Kidney (tissue), 14 donors: ENCODE measurements around the gene FIGNL2. TPM values are rescaled to one million over a fixed set of nuclear protein-coding genes. Genes with fewer than 3 reads are reported as not detected.

Experiments
- DNase-seq, 5 donors: peaks; one replicate each; pipeline ENCODE4 v3.0.0-alpha.2; 2013 to 2020
- FAIRE-seq: peaks from 2 replicates; lab custom pipeline; 2012; peaks lifted over from hg19 to GRCh38; lab: Jason Lieb, UNC
- H3K27ac ChIP-seq, 2 donors: one replicate each; pipeline ENCODE4 v1.7.0; 2013; ENCODE audit warnings: low read depth in 2 of 2, low read length in 2 of 2, inconsistent platforms in 1 of 2
- H3K27me3 ChIP-seq: one replicate; pipeline ENCODE4 v1.7.1; 2013; ENCODE audit warnings: low read length, inconsistent platforms; ENCODE audit not compliant: control insufficient read depth, insufficient read depth
- H3K36me3 ChIP-seq, 3 donors: one replicate each; pipeline versions ENCODE4 v1.7.0 to v1.7.1; 2013; ENCODE audit warnings: low read length in 3 of 3, control low read depth in 1 of 3, inconsistent platforms in 1 of 3; ENCODE audit not compliant: insufficient read depth in 3 of 3, control insufficient read depth in 2 of 3
- H3K4me1 ChIP-seq, 3 donors: one replicate each; pipeline versions ENCODE4 v1.7.0 to v1.7.1; 2013; ENCODE audit warnings: low read length in 3 of 3, inconsistent platforms in 1 of 3, low read depth in 1 of 3; ENCODE audit not compliant: control insufficient read depth in 2 of 3, insufficient read depth in 2 of 3
- H3K4me3 ChIP-seq, 3 donors: one replicate each; pipeline versions ENCODE4 v1.7.0 to v1.8.1; 2013; ENCODE audit warnings: low read length in 3 of 3, control low read depth in 1 of 3, inconsistent platforms in 1 of 3
- H3K9ac ChIP-seq, 3 donors: one replicate each; pipeline versions ENCODE4 v1.7.0 to v1.7.1; 2013; ENCODE audit warnings: low read length in 3 of 3, control low read depth in 1 of 3, inconsistent platforms in 1 of 3
- H3K9me3 ChIP-seq, 3 donors: one replicate each; pipeline versions ENCODE4 v1.7.0 to v1.7.1; 2013; ENCODE audit warnings: low read length in 3 of 3, control low read depth in 1 of 3, inconsistent platforms in 1 of 3; ENCODE audit not compliant: control insufficient read depth in 2 of 3, insufficient read depth in 1 of 3
- intact Hi-C: fragments of 100-400 bp; cut with DNase I; formaldehyde crosslinking; loops from one replicate; pipeline ENCODE4 v1.11.1; 2022
- polyA plus RNA-seq: library from polyadenylated mRNA; stranded (reverse); fragments of 350-450 nt; fragmentation: Illumina TruSeq; extraction: RNeasy Lipid Tissue Mini Kit (QIAGEN cat#74804); gene quantifications from one replicate; pipeline ENCODE4 v1.2.3, GENCODE V29; 2014; ENCODE audit warnings: low read depth, low replicate concordance; ENCODE audit not compliant: insufficient read depth
- total RNA-seq: library from RNA; stranded (reverse); fragmentation: NEBNext Ultra II Directional; extraction: Animal tissue kit (Norgen Biotek cat#: 25700); gene quantifications from one replicate; pipeline ENCODE4 v1.2.1, GENCODE V29; 2021
- TF ChIP-seq, protein P1 (sequence below): IDR thresholded peaks from 3 replicates; pipeline ENCODE4 v1.5.1; 2012; ENCODE audit warnings: mild to moderate bottlenecking, moderate library complexity, borderline replicate concordance; ENCODE audit not compliant: insufficient read depth; ENCODE audit errors: extremely low read depth
- donor health status: control.
- donor health status: control.
- donor health status: control.
- donor health status: control.
- donor health status: control.
- donor health status: DM: yes; HTN: yes; CAD: no.
- donor health status: Normal renal cell carcinoma (clear cell type).

The FIGNL2 gene
- total and polyA plus RNA-seq, 2 donors from 2014 or later, result 3.1 to 6.1 TPM

DNA sequence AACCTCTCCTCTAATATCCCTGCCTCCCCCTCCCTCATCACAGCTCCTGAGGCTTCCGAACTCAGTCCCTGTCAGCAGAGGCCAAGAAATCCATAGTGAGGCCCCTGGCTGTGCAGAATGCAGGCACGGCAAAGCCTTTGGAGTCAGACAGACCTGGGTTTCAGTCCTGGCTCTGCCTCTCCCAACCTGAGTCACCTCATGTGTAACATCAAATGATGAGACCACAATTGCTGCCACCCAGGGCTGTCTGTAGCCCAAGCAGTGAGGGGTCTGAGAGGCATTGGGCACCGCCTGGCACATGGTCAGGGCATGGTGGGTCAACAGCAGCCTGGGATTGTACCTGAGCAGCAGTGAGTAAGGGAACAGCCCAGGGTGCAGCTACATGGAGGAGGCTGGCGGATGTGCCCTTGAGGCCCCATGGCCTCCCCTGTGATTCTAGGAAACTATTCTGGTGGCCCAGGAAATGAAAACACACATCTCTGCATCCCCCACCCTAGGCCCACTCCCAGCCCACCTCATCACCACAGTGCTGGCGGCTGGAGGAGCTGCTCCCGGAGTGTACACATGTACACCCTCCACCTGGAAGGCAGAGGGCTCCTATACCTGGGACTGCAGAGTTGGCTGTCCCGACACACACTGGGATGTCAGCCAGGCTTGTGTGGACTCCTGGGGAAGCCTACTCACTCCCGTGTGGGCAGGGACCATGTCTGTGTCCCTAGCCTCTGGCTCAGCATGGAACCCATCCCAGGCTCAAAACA lies 47.0 kb upstream of the FIGNL2 start:
- H3K4me3 ChIP-seq, result no peak overlapping the region
- H3K27me3 ChIP-seq, result no peaks in the 10 kb centered on the region
- no peaks in the 10 kb centered on the region for H3K9me3 ChIP-seq
- H3K36me3 ChIP-seq, result no peaks in the 10 kb centered on the region
- H3K27ac ChIP-seq, result no peak overlapping the region
- H3K9ac ChIP-seq, result no peak overlapping the region
- FAIRE-seq (no peak), DNase-seq (no peak)
- intact Hi-C loops, result loop anchor here (10.0 kb wide), 1 partner anchor 89 kb away; no protein-coding TSS in a partner anchor
- peaks cover 0 to 6% (median 6%) of the 10 kb centered on the region in 3 donors for H3K4me1 ChIP-seq
- TF ChIP-seq, protein P1, sequence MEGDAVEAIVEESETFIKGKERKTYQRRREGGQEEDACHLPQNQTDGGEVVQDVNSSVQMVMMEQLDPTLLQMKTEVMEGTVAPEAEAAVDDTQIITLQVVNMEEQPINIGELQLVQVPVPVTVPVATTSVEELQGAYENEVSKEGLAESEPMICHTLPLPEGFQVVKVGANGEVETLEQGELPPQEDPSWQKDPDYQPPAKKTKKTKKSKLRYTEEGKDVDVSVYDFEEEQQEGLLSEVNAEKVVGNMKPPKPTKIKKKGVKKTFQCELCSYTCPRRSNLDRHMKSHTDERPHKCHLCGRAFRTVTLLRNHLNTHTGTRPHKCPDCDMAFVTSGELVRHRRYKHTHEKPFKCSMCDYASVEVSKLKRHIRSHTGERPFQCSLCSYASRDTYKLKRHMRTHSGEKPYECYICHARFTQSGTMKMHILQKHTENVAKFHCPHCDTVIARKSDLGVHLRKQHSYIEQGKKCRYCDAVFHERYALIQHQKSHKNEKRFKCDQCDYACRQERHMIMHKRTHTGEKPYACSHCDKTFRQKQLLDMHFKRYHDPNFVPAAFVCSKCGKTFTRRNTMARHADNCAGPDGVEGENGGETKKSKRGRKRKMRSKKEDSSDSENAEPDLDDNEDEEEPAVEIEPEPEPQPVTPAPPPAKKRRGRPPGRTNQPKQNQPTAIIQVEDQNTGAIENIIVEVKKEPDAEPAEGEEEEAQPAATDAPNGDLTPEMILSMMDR, result no peak

GRCh38 chr12:51893786-51894185 lies 45.3 kb upstream of the FIGNL2 start:
- Histone ChIP-seq H3K4me1 (peaks cover 0 to 6% (median 6%) of the 10 kb centered on the region in 3 donors), H3K9me3 (no peaks in the 10 kb centered on the region), H3K27me3 (no peaks in the 10 kb centered on the region), H3K27ac (no peak overlapping the region), H3K36me3 (no peaks in the 10 kb centered on the region), H3K9ac (no peak overlapping the region), H3K4me3 (no peak overlapping the region)
- intact Hi-C loops, result loop anchor here (10.0 kb wide), 1 partner anchor 91 kb away; no protein-coding TSS in a partner anchor
- DNase-seq (no peak), FAIRE-seq (no peak)
- TF ChIP-seq, protein P1, result no peak

DNA sequence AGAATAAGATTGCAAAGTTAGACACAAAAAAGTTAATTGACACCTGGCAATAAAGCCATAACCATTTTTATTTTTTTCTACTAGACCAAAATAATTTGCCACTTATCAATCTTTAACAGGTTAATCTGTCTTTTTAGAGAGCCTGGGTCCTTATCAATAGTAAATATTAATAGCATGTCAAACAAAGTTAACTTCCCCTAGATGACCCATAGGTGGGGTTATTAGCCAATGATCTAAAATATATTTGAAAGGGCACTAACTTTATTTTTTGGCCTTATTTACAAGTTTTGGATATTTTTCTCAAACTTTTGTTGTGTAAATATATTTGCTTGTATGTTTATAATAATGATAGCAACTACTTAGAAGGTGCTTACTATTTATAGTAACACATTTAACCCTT lies 43.3 kb upstream of the FIGNL2 start:
- H3K9ac ChIP-seq, result no peak overlapping the region
- intact Hi-C loops, result loop anchor here (10.0 kb wide), 1 partner anchor 93 kb away; no protein-coding TSS in a partner anchor
- H3K27me3 ChIP-seq, result no peaks in the 10 kb centered on the region
- TF ChIP-seq, protein P1, result peak; percentile 11
- H3K9me3 ChIP-seq, result no peaks in the 10 kb centered on the region
- no peaks in the 10 kb centered on the region for H3K36me3 ChIP-seq
- FAIRE-seq, result no peak
- no peak for DNase-seq
- H3K4me3 ChIP-seq, result no peak overlapping the region
- peaks cover 0 to 7% (median 6%) of the 10 kb centered on the region in 3 donors for H3K4me1 ChIP-seq
- H3K27ac ChIP-seq, result no peak overlapping the region
